CD14-positive monocyte (primary cell): ENCODE data around the gene PEX12. TPM values are rescaled to one million over a fixed set of nuclear protein-coding genes. Genes with fewer than 3 reads are reported as not detected.

Experiments
- DNase-seq, 3 donors: peaks; one replicate each; pipeline ENCODE4 v3.0.0-alpha.2; 2011 to 2022
- H2AFZ ChIP-seq: 2 replicates; pipeline ENCODE4 v1.6.0; 2012; ENCODE audit warnings: mild to moderate bottlenecking, low read depth, low read length, inconsistent platforms; ENCODE audit not compliant: insufficient read depth, poor library complexity, severe bottlenecking
- H3K27ac ChIP-seq, 2 donors: 1 replicate in 1 of 2; 2 replicates in 1 of 2; pipeline ENCODE4 v1.5.1; 2012 to 2013; ENCODE audit warnings: low read length in 2 of 2, control low read depth in 1 of 2, inconsistent platforms in 1 of 2, low read depth in 1 of 2, mild to moderate bottlenecking in 1 of 2
- H3K27me3 ChIP-seq, 2 donors: one replicate each; pipeline versions ENCODE4 v1.6.0 to v1.6.1; 2011 to 2013; ENCODE audit warnings: low read length in 2 of 2; ENCODE audit not compliant: control insufficient read depth in 2 of 2, insufficient read depth in 2 of 2
- H3K36me3 ChIP-seq, 2 donors: replicated peaks in 1 of 2; 1 replicate in 1 of 2; 2 replicates in 1 of 2; pipeline versions ENCODE4 v1.5.1 to v1.6.1; 2012 to 2013; ENCODE audit warnings: low read length in 2 of 2, control low read depth in 1 of 2, inconsistent platforms in 1 of 2, mild to moderate bottlenecking in 1 of 2; ENCODE audit not compliant: insufficient read depth in 2 of 2, control insufficient read depth in 1 of 2
- H3K4me1 ChIP-seq, 2 donors: 1 replicate in 1 of 2; 2 replicates in 1 of 2; pipeline versions ENCODE4 v1.5.1 to v1.6.1; 2012 to 2013; ENCODE audit warnings: low read length in 2 of 2, control low read depth in 1 of 2, inconsistent platforms in 1 of 2, mild to moderate bottlenecking in 1 of 2, moderate library complexity in 1 of 2; ENCODE audit not compliant: insufficient read depth in 2 of 2, control insufficient read depth in 1 of 2
- H3K4me2 ChIP-seq: replicated peaks from 2 replicates; pipeline ENCODE3; 2012; ENCODE audit warnings: low read length, moderate library complexity, mild to moderate bottlenecking; ENCODE audit not compliant: poor library complexity, severe bottlenecking; ENCODE audit errors: extremely low read depth
- H3K4me3 ChIP-seq, 3 experiments: fragments of 200-600 bp in 1 of 3; sonication (generic) in 1 of 3; replicated peaks in 1 of 3; 1 replicate in 2 of 3; 2 replicates in 1 of 3; pipeline ENCODE4 v1.5.1; 2011 to 2013; ENCODE audit warnings: low read length in 3 of 3, mild to moderate bottlenecking in 3 of 3, control low read depth in 2 of 3, low read depth in 2 of 3, inconsistent platforms in 1 of 3, moderate library complexity in 1 of 3
- H3K79me2 ChIP-seq: 2 replicates; pipeline ENCODE4 v1.6.0; 2012; ENCODE audit warnings: mild to moderate bottlenecking, control low read depth, inconsistent platforms, low read length, moderate library complexity; ENCODE audit not compliant: insufficient read depth
- H3K9ac ChIP-seq: 2 replicates; pipeline ENCODE4 v1.6.0; 2017; ENCODE audit warnings: low read length, mild to moderate bottlenecking; ENCODE audit not compliant: insufficient read depth, poor library complexity, severe bottlenecking
- H3K9me3 ChIP-seq, 2 donors: replicated peaks in 1 of 2; 1 replicate in 1 of 2; 2 replicates in 1 of 2; pipeline versions ENCODE4 v1.5.1 to v1.6.1; 2012 to 2013; ENCODE audit warnings: low read length in 2 of 2, control low read depth in 1 of 2; ENCODE audit not compliant: control insufficient read depth in 1 of 2, insufficient read depth in 1 of 2
- H4K20me1 ChIP-seq: 2 replicates; pipeline ENCODE4 v1.6.0; 2012; ENCODE audit warnings: mild to moderate bottlenecking, low read length, control low read depth, moderate library complexity; ENCODE audit not compliant: insufficient read depth
- H3K27ac Mint-ChIP-seq, 7 donors: one replicate each; pipeline ENCODE4 v1.8.0; 2020; ENCODE audit warnings: mild to moderate bottlenecking in 7 of 7, mixed read lengths in 7 of 7, moderate library complexity in 6 of 7, inconsistent platforms in 2 of 7
- H3K27me3 Mint-ChIP-seq, 3 donors: one replicate each; pipeline ENCODE4 v1.8.0; 2021 to 2022; ENCODE audit warnings: low read depth in 3 of 3, mild to moderate bottlenecking in 3 of 3, mixed read lengths in 3 of 3, moderate library complexity in 3 of 3, inconsistent platforms in 1 of 3
- H3K36me3 Mint-ChIP-seq, 2 donors: one replicate each; pipeline ENCODE4 v1.8.0; 2020; ENCODE audit warnings: mixed read lengths in 2 of 2, inconsistent platforms in 1 of 2, mild to moderate bottlenecking in 1 of 2
- H3K4me1 Mint-ChIP-seq: one replicate; pipeline ENCODE4 v1.8.0; 2020; ENCODE audit warnings: mild to moderate bottlenecking, mixed read lengths
- H3K4me3 Mint-ChIP-seq, 2 donors: one replicate each; pipeline ENCODE4 v1.8.0; 2020; ENCODE audit warnings: mild to moderate bottlenecking in 2 of 2, mixed read lengths in 2 of 2, moderate library complexity in 1 of 2
- H3K9me3 Mint-ChIP-seq, 7 donors: one replicate each; pipeline ENCODE4 v1.8.0; 2020 to 2022; ENCODE audit warnings: mixed read lengths in 7 of 7, mild to moderate bottlenecking in 6 of 7, moderate library complexity in 6 of 7, inconsistent platforms in 2 of 7
- WGBS: methylation state at CpG from one replicate; pipeline ENCODE4 v1.1.5; 2013; ENCODE audit warnings: missing lambda C conversion rate; ENCODE audit not compliant: insufficient coverage; 5-methylcytosine and 5-hydroxymethylcytosine counted together
- intact Hi-C, 2 donors: fragments of 100-400 bp; cut with micrococcal nuclease; formaldehyde crosslinking; loops; one replicate each; pipeline versions ENCODE4 v1.15.0 to v1.15.1; 2023
- polyA plus RNA-seq, 3 donors: library from polyadenylated mRNA; depleted of rRNA in 1 of 3; unstranded in 2 of 3; stranded (reverse) in 1 of 3; fragments of 300-500 nt in 2 of 3; fragments of >200 nt in 1 of 3; fragmentation: Illumina TruSeq in 2 of 3; gene quantifications; 1 replicate in 2 of 3; 2 replicates in 1 of 3; pipeline ENCODE4 v1.2.3, GENCODE V29; 2012 to 2021
- TF ChIP-seq, protein P1 (sequence below): fragments of 200-600 bp; IDR thresholded peaks from one replicate; pipeline ENCODE4 v1.8.0; 2022; ENCODE audit warnings: antibody characterized with exemption, mild to moderate bottlenecking

Gene PEX12
- polyA plus RNA-seq, 3 donors: 0.08 to 0.72 (median 0.31) TPM

DNA sequence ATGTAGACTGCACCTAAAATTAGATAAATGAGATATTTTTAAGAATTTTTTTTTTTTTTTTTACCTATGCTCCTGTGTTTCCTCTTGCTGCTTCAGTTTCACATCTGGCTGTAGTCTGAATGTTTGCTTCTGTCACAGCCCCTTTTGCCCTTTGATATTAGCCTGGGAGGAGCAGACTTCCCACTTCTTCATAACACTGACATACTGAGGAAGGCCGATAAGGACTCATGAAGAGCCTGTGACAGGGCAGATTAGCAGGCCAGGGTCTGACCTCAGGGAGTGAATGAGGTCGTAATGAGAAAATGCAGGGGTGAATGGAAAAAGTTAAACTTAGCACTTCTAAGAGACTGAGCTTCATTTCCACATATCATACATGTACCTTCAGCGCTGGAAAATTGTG is 17.7 kb downstream of the PEX12 start, which contains the start of gene SLFN14:
SLFN14 (minus strand) TSS at position 117 of the 400 bp plus-strand sequence. CDS start 2,757 bp downstream, outside the sequence.
- no peaks in the 10 kb centered on the region for H3K9me3 Mint-ChIP-seq
- Histone ChIP-seq H3K4me3 (no peak within 1 kb of the TSS), H3K4me2 (no peak within 1 kb of the TSS), H3K4me1 (no peaks in the 10 kb centered on the region), H3K27me3 (no peaks in the 10 kb centered on the region), H3K79me2 (no peaks in the 10 kb centered on the region), H3K27ac (no peak within 1 kb of the TSS), H4K20me1 (no peaks in the 10 kb centered on the region), H3K9ac (no peak within 1 kb of the TSS), H3K36me3 (no peaks in the 10 kb centered on the region), H2AFZ (no peak within 1 kb of the TSS), H3K9me3 (no peaks in the 10 kb centered on the region)
- TF ChIP-seq, protein P1, sequence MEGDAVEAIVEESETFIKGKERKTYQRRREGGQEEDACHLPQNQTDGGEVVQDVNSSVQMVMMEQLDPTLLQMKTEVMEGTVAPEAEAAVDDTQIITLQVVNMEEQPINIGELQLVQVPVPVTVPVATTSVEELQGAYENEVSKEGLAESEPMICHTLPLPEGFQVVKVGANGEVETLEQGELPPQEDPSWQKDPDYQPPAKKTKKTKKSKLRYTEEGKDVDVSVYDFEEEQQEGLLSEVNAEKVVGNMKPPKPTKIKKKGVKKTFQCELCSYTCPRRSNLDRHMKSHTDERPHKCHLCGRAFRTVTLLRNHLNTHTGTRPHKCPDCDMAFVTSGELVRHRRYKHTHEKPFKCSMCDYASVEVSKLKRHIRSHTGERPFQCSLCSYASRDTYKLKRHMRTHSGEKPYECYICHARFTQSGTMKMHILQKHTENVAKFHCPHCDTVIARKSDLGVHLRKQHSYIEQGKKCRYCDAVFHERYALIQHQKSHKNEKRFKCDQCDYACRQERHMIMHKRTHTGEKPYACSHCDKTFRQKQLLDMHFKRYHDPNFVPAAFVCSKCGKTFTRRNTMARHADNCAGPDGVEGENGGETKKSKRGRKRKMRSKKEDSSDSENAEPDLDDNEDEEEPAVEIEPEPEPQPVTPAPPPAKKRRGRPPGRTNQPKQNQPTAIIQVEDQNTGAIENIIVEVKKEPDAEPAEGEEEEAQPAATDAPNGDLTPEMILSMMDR: no peak
- DNase-seq: no peak
- no peak within 1 kb of the TSS for H3K27ac Mint-ChIP-seq
- H3K4me1 Mint-ChIP-seq: peaks cover 9% of the 10 kb centered on the region
- H3K27me3 Mint-ChIP-seq: peaks cover 1 to 6% (median 5%) of the 10 kb centered on the region in 3 donors
- no CpG with 5 or more reads among the region's 3 CpGs for WGBS
- no peak within 1 kb of the TSS for H3K4me3 Mint-ChIP-seq
- no peaks in the 10 kb centered on the region for H3K36me3 Mint-ChIP-seq
- intact Hi-C loops: no loop called here

- Histone ChIP-seq H3K4me2 (no peak overlapping the region), H3K27ac (no peak overlapping the region), H3K79me2 (no peaks in the 10 kb centered on the region), H3K4me1 (no peaks in the 10 kb centered on the region), H3K4me3 (no peak overlapping the region), H3K9me3 (no peaks in the 10 kb centered on the region), H3K36me3 (no peaks in the 10 kb centered on the region), H2AFZ (no peak overlapping the region), H4K20me1 (no peaks in the 10 kb centered on the region), H3K27me3 (no peaks in the 10 kb centered on the region), H3K9ac (no peak overlapping the region)
- TF ChIP-seq, protein P1: no peak
- DNase-seq: no peak
- no peaks in the 10 kb centered on the region for H3K9me3 Mint-ChIP-seq
- peaks cover 1 to 5% (median 5%) of the 10 kb centered on the region in 3 donors for H3K27me3 Mint-ChIP-seq
- no CpG with 5 or more reads among the region's 2 CpGs for whole genome bisulfite sequencing
- H3K4me3 Mint-ChIP-seq: no peak overlapping the region
- H3K27ac Mint-ChIP-seq: no peak overlapping the region
- H3K4me1 Mint-ChIP-seq: peaks cover 9% of the 10 kb centered on the region
- no peaks in the 10 kb centered on the region for H3K36me3 Mint-ChIP-seq
- intact Hi-C loops: no loop called here
Measured at GRCh38 chr17:35559495-35560210, 18.7 kb downstream of the PEX12 start.
